Hepatocyte (in vitro differentiated cells): ENCODE results near the gene CABLES2.

Source experiments
- CTCF ChIP-seq: fragments of 200-600 bp; sonication (generic); IDR thresholded peaks from 2 replicates; pipeline ENCODE4 v1.5.1; 2016; ENCODE audit warnings: antibody characterized with exemption, mild to moderate bottlenecking; ENCODE audit not compliant: poor library complexity
- EZH2 ChIP-seq: fragments of 200-600 bp; sonication (generic); IDR thresholded peaks from 2 replicates; pipeline ENCODE4 v1.6.1; 2016; ENCODE audit warnings: antibody characterized with exemption, mild to moderate bottlenecking, borderline replicate concordance
- EZH2phosphoT487 ChIP-seq: fragments of 200-600 bp; sonication (generic); IDR thresholded peaks from one replicate; pipeline ENCODE4 v1.6.1; 2018; ENCODE audit warnings: antibody characterized with exemption, mild to moderate bottlenecking, low read depth, moderate library complexity; ENCODE audit not compliant: unreplicated experiment, severe bottlenecking

GRCh38 chr20:62359043-62359490, 48.0 kb downstream of the CABLES2 start:
- TF ChIP-seq CTCF (no peak), EZH2phosphoT487 (no peak), EZH2 (no peak)
